ENCODE data around the gene FBN1. TPM values are rescaled to one million over a fixed set of nuclear protein-coding genes. Genes with fewer than 3 reads are reported as not detected.

Gene FBN1
- total and polyA plus RNA-seq, 2 experiments from 2014 or later: 1.9 to 3.8 TPM

DNA sequence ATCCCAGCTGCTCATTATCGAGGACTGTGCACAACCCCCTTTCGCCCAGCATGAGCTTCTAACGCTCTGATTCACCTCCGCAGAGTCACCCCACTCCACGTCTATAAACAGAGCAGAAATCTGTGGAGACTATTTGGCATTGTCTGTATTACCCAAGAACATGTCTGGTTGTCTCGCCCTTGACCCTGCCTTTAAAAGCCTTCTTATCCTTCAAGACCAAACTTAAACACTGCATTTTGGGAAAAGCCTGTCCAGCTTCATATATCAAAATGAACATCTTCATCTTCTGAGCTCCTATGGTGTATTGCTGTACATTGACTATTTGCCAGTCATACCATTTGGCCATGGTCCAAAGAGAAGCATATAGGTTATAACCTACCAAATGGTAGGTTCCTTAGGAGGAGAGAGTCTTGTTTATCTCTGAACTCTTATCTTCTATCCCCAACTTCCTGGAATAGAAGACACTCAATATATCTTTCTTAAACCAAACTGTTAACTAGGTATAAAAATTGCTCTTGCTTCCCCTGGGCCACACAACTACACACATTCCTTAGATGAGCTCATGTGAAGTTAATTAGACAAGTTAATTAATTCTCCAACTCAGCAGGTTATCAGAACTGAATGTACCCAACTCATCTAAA lies 90.1 kb downstream of the FBN1 start:
- Histone ChIP-seq H3K36me3 (ENCODE audit: insufficient read depth) (no peaks in the 10 kb centered on the region), H4K20me1 (replicated peaks; ENCODE audit: insufficient read depth) (no peaks in the 10 kb centered on the region), H3K4me2 (no peak overlapping the region), H3K9me2 (ENCODE audit: insufficient read depth) (no peaks in the 10 kb centered on the region), H3F3A (replicated peaks; ENCODE audit: low read depth) (no peaks in the 10 kb centered on the region), H2AFZ (no peak overlapping the region), H3K27ac (ENCODE audit: low read depth) (no peak overlapping the region), H3K4me1 (ENCODE audit: insufficient read depth) (no peaks in the 10 kb centered on the region), H3K79me2 (replicated peaks; ENCODE audit: insufficient read depth) (no peaks in the 10 kb centered on the region), H3K4me3 (no peak overlapping the region), H3K27me3 (ENCODE audit: insufficient read depth) (no peaks in the 10 kb centered on the region)
- Mint-ChIP-seq H3K27me3 (ENCODE audit: insufficient read depth, low read depth, poor library complexity) (peaks cover 2% of the 10 kb centered on the region), H3K4me3 (no peak overlapping the region), H3K4me1 (peaks cover 9% of the 10 kb centered on the region), H3K36me3 (ENCODE audit: low read depth) (no peaks in the 10 kb centered on the region), H3K27ac (no peak overlapping the region), H3K9me3 (no peaks in the 10 kb centered on the region)
- TF ChIP-seq NANOG (IDR thresholded peaks at IDR 0.05; ENCODE audit: borderline replicate concordance) (no peak), EZH2 (IDR thresholded peaks at IDR 0.05; ENCODE audit: low read depth, unreplicated experiment) (no peak), EZH2phosphoT487 (IDR thresholded peaks at IDR 0.05; ENCODE audit: unreplicated experiment) (no peak)
- TF ChIP-seq, protein P1, sequence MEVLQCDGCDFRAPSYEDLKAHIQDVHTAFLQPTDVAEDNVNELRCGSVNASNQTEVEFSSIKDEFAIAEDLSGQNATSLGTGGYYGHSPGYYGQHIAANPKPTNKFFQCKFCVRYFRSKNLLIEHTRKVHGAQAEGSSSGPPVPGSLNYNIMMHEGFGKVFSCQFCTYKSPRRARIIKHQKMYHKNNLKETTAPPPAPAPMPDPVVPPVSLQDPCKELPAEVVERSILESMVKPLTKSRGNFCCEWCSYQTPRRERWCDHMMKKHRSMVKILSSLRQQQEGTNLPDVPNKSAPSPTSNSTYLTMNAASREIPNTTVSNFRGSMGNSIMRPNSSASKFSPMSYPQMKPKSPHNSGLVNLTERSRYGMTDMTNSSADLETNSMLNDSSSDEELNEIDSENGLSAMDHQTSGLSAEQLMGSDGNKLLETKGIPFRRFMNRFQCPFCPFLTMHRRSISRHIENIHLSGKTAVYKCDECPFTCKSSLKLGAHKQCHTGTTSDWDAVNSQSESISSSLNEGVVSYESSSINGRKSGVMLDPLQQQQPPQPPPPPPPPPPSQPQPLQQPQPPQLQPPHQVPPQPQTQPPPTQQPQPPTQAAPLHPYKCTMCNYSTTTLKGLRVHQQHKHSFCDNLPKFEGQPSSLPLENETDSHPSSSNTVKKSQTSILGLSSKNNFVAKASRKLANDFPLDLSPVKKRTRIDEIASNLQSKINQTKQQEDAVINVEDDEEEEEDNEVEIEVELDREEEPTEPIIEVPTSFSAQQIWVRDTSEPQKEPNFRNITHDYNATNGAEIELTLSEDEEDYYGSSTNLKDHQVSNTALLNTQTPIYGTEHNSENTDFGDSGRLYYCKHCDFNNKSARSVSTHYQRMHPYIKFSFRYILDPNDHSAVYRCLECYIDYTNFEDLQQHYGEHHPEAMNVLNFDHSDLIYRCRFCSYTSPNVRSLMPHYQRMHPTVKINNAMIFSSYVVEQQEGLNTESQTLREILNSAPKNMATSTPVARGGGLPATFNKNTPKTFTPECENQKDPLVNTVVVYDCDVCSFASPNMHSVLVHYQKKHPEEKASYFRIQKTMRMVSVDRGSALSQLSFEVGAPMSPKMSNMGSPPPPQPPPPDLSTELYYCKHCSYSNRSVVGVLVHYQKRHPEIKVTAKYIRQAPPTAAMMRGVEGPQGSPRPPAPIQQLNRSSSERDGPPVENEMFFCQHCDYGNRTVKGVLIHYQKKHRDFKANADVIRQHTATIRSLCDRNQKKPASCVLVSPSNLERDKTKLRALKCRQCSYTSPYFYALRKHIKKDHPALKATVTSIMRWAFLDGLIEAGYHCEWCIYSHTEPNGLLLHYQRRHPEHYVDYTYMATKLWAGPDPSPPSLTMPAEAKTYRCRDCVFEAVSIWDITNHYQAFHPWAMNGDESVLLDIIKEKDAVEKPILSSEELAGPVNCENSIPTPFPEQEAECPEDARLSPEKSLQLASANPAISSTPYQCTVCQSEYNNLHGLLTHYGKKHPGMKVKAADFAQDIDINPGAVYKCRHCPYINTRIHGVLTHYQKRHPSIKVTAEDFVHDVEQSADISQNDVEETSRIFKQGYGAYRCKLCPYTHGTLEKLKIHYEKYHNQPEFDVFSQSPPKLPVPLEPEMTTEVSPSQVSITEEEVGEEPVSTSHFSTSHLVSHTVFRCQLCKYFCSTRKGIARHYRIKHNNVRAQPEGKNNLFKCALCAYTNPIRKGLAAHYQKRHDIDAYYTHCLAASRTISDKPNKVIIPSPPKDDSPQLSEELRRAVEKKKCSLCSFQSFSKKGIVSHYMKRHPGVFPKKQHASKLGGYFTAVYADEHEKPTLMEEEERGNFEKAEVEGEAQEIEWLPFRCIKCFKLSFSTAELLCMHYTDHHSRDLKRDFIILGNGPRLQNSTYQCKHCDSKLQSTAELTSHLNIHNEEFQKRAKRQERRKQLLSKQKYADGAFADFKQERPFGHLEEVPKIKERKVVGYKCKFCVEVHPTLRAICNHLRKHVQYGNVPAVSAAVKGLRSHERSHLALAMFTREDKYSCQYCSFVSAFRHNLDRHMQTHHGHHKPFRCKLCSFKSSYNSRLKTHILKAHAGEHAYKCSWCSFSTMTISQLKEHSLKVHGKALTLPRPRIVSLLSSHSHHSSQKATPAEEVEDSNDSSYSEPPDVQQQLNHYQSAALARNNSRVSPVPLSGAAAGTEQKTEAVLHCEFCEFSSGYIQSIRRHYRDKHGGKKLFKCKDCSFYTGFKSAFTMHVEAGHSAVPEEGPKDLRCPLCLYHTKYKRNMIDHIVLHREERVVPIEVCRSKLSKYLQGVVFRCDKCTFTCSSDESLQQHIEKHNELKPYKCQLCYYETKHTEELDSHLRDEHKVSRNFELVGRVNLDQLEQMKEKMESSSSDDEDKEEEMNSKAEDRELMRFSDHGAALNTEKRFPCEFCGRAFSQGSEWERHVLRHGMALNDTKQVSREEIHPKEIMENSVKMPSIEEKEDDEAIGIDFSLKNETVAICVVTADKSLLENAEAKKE (CRISPR knock-in tag; IDR thresholded peaks at IDR 0.05): no peak
- TF ChIP-seq, protein P2, sequence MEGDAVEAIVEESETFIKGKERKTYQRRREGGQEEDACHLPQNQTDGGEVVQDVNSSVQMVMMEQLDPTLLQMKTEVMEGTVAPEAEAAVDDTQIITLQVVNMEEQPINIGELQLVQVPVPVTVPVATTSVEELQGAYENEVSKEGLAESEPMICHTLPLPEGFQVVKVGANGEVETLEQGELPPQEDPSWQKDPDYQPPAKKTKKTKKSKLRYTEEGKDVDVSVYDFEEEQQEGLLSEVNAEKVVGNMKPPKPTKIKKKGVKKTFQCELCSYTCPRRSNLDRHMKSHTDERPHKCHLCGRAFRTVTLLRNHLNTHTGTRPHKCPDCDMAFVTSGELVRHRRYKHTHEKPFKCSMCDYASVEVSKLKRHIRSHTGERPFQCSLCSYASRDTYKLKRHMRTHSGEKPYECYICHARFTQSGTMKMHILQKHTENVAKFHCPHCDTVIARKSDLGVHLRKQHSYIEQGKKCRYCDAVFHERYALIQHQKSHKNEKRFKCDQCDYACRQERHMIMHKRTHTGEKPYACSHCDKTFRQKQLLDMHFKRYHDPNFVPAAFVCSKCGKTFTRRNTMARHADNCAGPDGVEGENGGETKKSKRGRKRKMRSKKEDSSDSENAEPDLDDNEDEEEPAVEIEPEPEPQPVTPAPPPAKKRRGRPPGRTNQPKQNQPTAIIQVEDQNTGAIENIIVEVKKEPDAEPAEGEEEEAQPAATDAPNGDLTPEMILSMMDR (conservative IDR thresholded peaks at IDR 0.05; ENCODE audit: low read depth in 2 of 2): no peak
- TF ChIP-seq, protein P3, sequence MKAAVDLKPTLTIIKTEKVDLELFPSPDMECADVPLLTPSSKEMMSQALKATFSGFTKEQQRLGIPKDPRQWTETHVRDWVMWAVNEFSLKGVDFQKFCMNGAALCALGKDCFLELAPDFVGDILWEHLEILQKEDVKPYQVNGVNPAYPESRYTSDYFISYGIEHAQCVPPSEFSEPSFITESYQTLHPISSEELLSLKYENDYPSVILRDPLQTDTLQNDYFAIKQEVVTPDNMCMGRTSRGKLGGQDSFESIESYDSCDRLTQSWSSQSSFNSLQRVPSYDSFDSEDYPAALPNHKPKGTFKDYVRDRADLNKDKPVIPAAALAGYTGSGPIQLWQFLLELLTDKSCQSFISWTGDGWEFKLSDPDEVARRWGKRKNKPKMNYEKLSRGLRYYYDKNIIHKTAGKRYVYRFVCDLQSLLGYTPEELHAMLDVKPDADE (IDR thresholded peaks at IDR 0.05): no peak
- ATAC-seq: no peak
- no peak for DNase-seq (ENCODE audit: low spot score)
